PFSK-1 (cell line): ENCODE measurements around the gene OSBPL9.

Source experiments
- FOXP2 ChIP-seq: optimal IDR thresholded peaks from 2 replicates; pipeline ENCODE3; 2011; ENCODE audit warnings: borderline replicate concordance, control low read depth, inconsistent platforms; ENCODE audit not compliant: insufficient read depth; ENCODE audit errors: extremely low read length, extremely low read depth
- POLR2AphosphoS5 ChIP-seq: IDR thresholded peaks from 2 replicates; pipeline ENCODE4 v1.6.1; 2012; ENCODE audit warnings: low read depth, mild to moderate bottlenecking, control low read depth, low read length, moderate library complexity
- REST ChIP-seq, 2 experiments: IDR thresholded peaks; 2 replicates each; pipeline versions ENCODE4 v1.6.1 to v1.8.0; 2011 to 2012; ENCODE audit warnings: low read depth in 2 of 2, low read length in 2 of 2, control low read depth in 1 of 2, inconsistent platforms in 1 of 2, mild to moderate bottlenecking in 1 of 2, moderate library complexity in 1 of 2; ENCODE audit not compliant: insufficient read depth in 1 of 2
- SIN3A ChIP-seq: IDR thresholded peaks from 2 replicates; pipeline ENCODE4 v1.6.1; 2012; ENCODE audit warnings: mild to moderate bottlenecking, low read length, moderate library complexity, borderline replicate concordance; ENCODE audit not compliant: insufficient read depth
- TAF1 ChIP-seq: IDR thresholded peaks from 2 replicates; pipeline ENCODE4 v1.6.1; 2012; ENCODE audit warnings: low read length, control low read depth, borderline replicate concordance; ENCODE audit not compliant: insufficient read depth

- TF ChIP-seq REST (IDR thresholded peaks at IDR 0.05; ENCODE audit: insufficient read depth in 1 of 2, low read depth in 2 of 2, low read length in 2 of 2) (no peak), SIN3A (no peak), POLR2AphosphoS5 (no peak), TAF1 (no peak), FOXP2 (no peak)
Measured at GRCh38 chr1:51666478-51666877, 49.6 kb downstream of the OSBPL9 start.
